HepG2 (cell line): ENCODE measurements around the gene WWP2. TPM values are rescaled to one million over a fixed set of nuclear protein-coding genes. Genes with fewer than 3 reads are reported as not detected.
"Not testable (repeated sequence)": the region's sequence is repeated elsewhere in the genome, so short reads cannot be mapped to it uniquely, and the experiment has no call there.

Experiments
- ATAC-seq: fragments of 200-7000 bp; cut with Tn5 transposase; 3 replicates; pipeline ENCODE4 v1.9.1; 2020; ENCODE audit warnings: mild to moderate bottlenecking, moderate library complexity
- BruUV-seq: library from RNA; stranded (reverse); fragments of 400-500 nt; replicated peaks from 2 replicates; lab custom pipeline; 2021; lab: Mats Ljungman, UMichigan
- CTCF ChIA-PET: fragments of 300-600 bp; formaldehyde crosslinking; extraction: SDS; loops from one replicate; lab custom pipeline; 2021; ENCODE audit warnings: low total read pairs, inconsistent platforms, low intra/inter-chr PET ratio; lab: Yijun Ruan, JAX
- POLR2A ChIA-PET: fragments of 350-600 bp; sonication (Branson Sonifier 250); formaldehyde crosslinking; loops from one replicate; lab custom pipeline; 2020; ENCODE audit warnings: antibody characterized with exemption, inconsistent platforms; lab: Yijun Ruan, JAX
- DNase-seq: peaks from one replicate; pipeline ENCODE4 v3.0.0-alpha.2; 2015; ENCODE audit warnings: low spot score
- FAIRE-seq: peaks from 3 replicates; lab custom pipeline; 2011; peaks lifted over from hg19 to GRCh38; lab: Jason Lieb, UNC
- H2AFZ ChIP-seq: one replicate; pipeline ENCODE4 v1.6.1; 2011; ENCODE audit warnings: low read length, inconsistent platforms
- H3K27ac ChIP-seq: fragments of 300-600 bp; 3 replicates; pipeline ENCODE4 v1.8.0; 2011; ENCODE audit warnings: mixed run types, mild to moderate bottlenecking, mixed read lengths, low read length, inconsistent platforms; ENCODE audit not compliant: insufficient read depth; ENCODE audit errors: extremely low read length
- H3K27me3 ChIP-seq, 2 experiments: fragments of 200-600 bp in 1 of 2; 2 replicates in 1 of 2; 3 replicates in 1 of 2; pipeline versions ENCODE4 v1.6.0 to v1.8.0; 2011; ENCODE audit warnings: low read length in 2 of 2, mild to moderate bottlenecking in 2 of 2, moderate library complexity in 2 of 2, inconsistent platforms in 1 of 2; ENCODE audit not compliant: insufficient read depth in 2 of 2, control insufficient read depth in 1 of 2
- H3K36me3 ChIP-seq, 2 experiments: fragments of 200-600 bp in 1 of 2; replicated peaks in 1 of 2; 2 replicates in 1 of 2; 3 replicates in 1 of 2; pipeline versions ENCODE4 v1.5.1 to v1.8.0; 2011; ENCODE audit warnings: low read length in 2 of 2, inconsistent platforms in 1 of 2; ENCODE audit not compliant: insufficient read depth in 2 of 2, control insufficient read depth in 1 of 2
- H3K4me1 ChIP-seq: 2 replicates; pipeline ENCODE4 v1.5.1; 2012; ENCODE audit warnings: low read length, inconsistent platforms; ENCODE audit not compliant: insufficient read depth
- H3K4me2 ChIP-seq: 2 replicates; pipeline ENCODE4 v1.6.0; 2011; ENCODE audit warnings: low read depth, low read length, inconsistent platforms
- H3K4me3 ChIP-seq, 3 experiments: fragments of 200-600 bp in 1 of 3; sonication (generic), shearing (Covaris generic) in 1 of 3; replicated peaks in 1 of 3; 2 replicates each; pipeline ENCODE4 v1.5.1; 2011 to 2016; ENCODE audit warnings: low read length in 3 of 3, inconsistent platforms in 2 of 3, low read depth in 2 of 3, mild to moderate bottlenecking in 2 of 3, control low read depth in 1 of 3, mixed read lengths in 1 of 3; ENCODE audit not compliant: insufficient read depth in 1 of 3
- H3K79me2 ChIP-seq: one replicate; pipeline ENCODE4 v1.6.1; 2011; ENCODE audit warnings: low read length, inconsistent platforms; ENCODE audit not compliant: insufficient read depth
- H3K9ac ChIP-seq: 2 replicates; pipeline ENCODE4 v1.6.0; 2011; ENCODE audit warnings: mild to moderate bottlenecking, low read depth, low read length, inconsistent platforms; ENCODE audit not compliant: insufficient read depth
- H3K9me3 ChIP-seq: 2 replicates; pipeline ENCODE4 v1.5.1; 2012; ENCODE audit warnings: mild to moderate bottlenecking, low read length
- H4K20me1 ChIP-seq: 2 replicates; pipeline ENCODE4 v1.6.0; 2011; ENCODE audit warnings: inconsistent platforms, mild to moderate bottlenecking, low read length, moderate library complexity; ENCODE audit not compliant: insufficient read depth
- ADNP ChIP-seq: sonication (generic); formaldehyde crosslinking; IDR thresholded peaks from 2 replicates; pipeline ENCODE4 v1.4.0; 2020; ENCODE audit warnings: missing genetic modification reagents
- BCL6 ChIP-seq: IDR thresholded peaks from 2 replicates; pipeline ENCODE4 v1.6.1; 2016; ENCODE audit warnings: missing genetic modification reagents, missing compliant biosample characterization
- DPF2 ChIP-seq: sonication (generic); formaldehyde crosslinking; IDR thresholded peaks from 2 replicates; pipeline ENCODE4 v1.4.0; 2020; ENCODE audit warnings: mild to moderate bottlenecking, low read depth, missing genetic modification reagents, borderline replicate concordance
- HOXA5 ChIP-seq: sonication (generic); formaldehyde crosslinking; IDR thresholded peaks from 2 replicates; pipeline ENCODE4 v1.4.0; 2020; ENCODE audit warnings: missing genetic modification reagents
- ISL2 ChIP-seq: sonication (generic); formaldehyde crosslinking; IDR thresholded peaks from 2 replicates; pipeline ENCODE4 v1.5.0; 2020; ENCODE audit warnings: missing genetic modification reagents
- KDM5B ChIP-seq: sonication (generic); formaldehyde crosslinking; IDR thresholded peaks from 2 replicates; pipeline ENCODE4 v1.4.0; 2020; ENCODE audit warnings: missing genetic modification reagents, mild to moderate bottlenecking, borderline replicate concordance
- NFIC ChIP-seq: IDR thresholded peaks from 2 replicates; pipeline ENCODE4 v1.6.1; 2012; ENCODE audit warnings: mild to moderate bottlenecking, low read length, inconsistent platforms
- PITX1 ChIP-seq: sonication (generic); formaldehyde crosslinking; IDR thresholded peaks from 2 replicates; pipeline ENCODE4 v1.5.1; 2020; ENCODE audit warnings: mild to moderate bottlenecking, missing genetic modification reagents
- POGZ ChIP-seq: sonication (generic); formaldehyde crosslinking; IDR thresholded peaks from 2 replicates; pipeline ENCODE4 v1.4.0; 2020; ENCODE audit warnings: mild to moderate bottlenecking, missing genetic modification reagents
- PPARG ChIP-seq: conservative IDR thresholded peaks from 2 replicates; pipeline ENCODE4 v1.6.1; 2016; ENCODE audit warnings: missing biosample characterization, missing genetic modification reagents
- TCF12 ChIP-seq, 2 experiments: fragments of 450-650 bp in 1 of 2; sonication (generic) in 1 of 2; formaldehyde crosslinking in 1 of 2; IDR thresholded peaks; 2 replicates each; pipeline versions ENCODE4 v1.6.1 to v1.8.0; 2017 to 2022; ENCODE audit warnings: antibody characterized with exemption in 1 of 2, mild to moderate bottlenecking in 1 of 2, missing genetic modification reagents in 1 of 2, moderate library complexity in 1 of 2
- TEAD3 ChIP-seq: optimal IDR thresholded peaks from 2 replicates; pipeline ENCODE3; 2016; ENCODE audit warnings: borderline replicate concordance
- ZBTB33 ChIP-seq: sonication (generic); formaldehyde crosslinking; IDR thresholded peaks from 2 replicates; pipeline ENCODE4 v1.4.0; 2020; ENCODE audit warnings: missing genetic modification reagents
- ZFP1 ChIP-seq: IDR thresholded peaks from 2 replicates; pipeline ENCODE4 v1.6.1; 2016
- ZMYM3 ChIP-seq: sonication (generic); formaldehyde crosslinking; IDR thresholded peaks from 2 replicates; pipeline ENCODE4 v1.5.1; 2020; ENCODE audit warnings: mild to moderate bottlenecking, missing genetic modification reagents
- ZNF121 ChIP-seq: sonication (generic); formaldehyde crosslinking; IDR thresholded peaks from 2 replicates; pipeline ENCODE4 v1.5.0; 2020; ENCODE audit warnings: mild to moderate bottlenecking, missing genetic modification reagents
- ZNF333 ChIP-seq: sonication (generic); formaldehyde crosslinking; IDR thresholded peaks from 2 replicates; pipeline ENCODE4 v1.4.0; 2020; ENCODE audit warnings: mild to moderate bottlenecking, missing genetic modification reagents, borderline replicate concordance
- ZNF350 ChIP-seq: sonication (generic); formaldehyde crosslinking; IDR thresholded peaks from 2 replicates; pipeline ENCODE4 v1.4.0; 2020; ENCODE audit warnings: mild to moderate bottlenecking, low read depth, missing genetic modification reagents, borderline replicate concordance
- ZNF788 ChIP-seq: sonication (generic); formaldehyde crosslinking; IDR thresholded peaks from 2 replicates; pipeline ENCODE4 v1.5.0; 2020; ENCODE audit warnings: mild to moderate bottlenecking, missing genetic modification reagents, borderline replicate concordance
- WGBS: methylation state at CpG from one replicate; pipeline ENCODE4 v1.1.6; 2017; ENCODE audit warnings: low lambda C conversion rate; 5-methylcytosine and 5-hydroxymethylcytosine counted together
- in situ Hi-C: cut with HindIII; loops from 2 replicates; pipeline ENCODE4 v1.10.0; 2017; ENCODE audit warnings: low pct_unique_long_range_greater_than_20kb; ENCODE audit not compliant: extremely low pct_ligation_motif_present
- intact Hi-C: fragments of 100-400 bp; cut with micrococcal nuclease; formaldehyde crosslinking; loops from one replicate; pipeline ENCODE4 v1.10.0; 2022; ENCODE audit not compliant: unreplicated experiment
- polyA plus RNA-seq, 8 experiments: library from polyadenylated mRNA; depleted of rRNA in 3 of 8; stranded (reverse) in 7 of 8; unstranded in 1 of 8; fragments of >200 nt; fragmentation: Illumina TruSeq in 4 of 8; extraction: Trizol in 4 of 8; gene quantifications; 2 replicates each; pipeline versions ENCODE4 v1.2.1 to v1.2.3, GENCODE V29; 2011 to 2016; ENCODE audit warnings: low read depth in 4 of 8, missing spikeins in 1 of 8, mixed read lengths in 1 of 8; ENCODE audit not compliant: insufficient read depth in 1 of 8
- total RNA-seq, 5 experiments: library from RNA; depleted of rRNA; stranded (reverse); fragments of >200 nt; fragmentation: Illumina TruSeq; extraction: Trizol; gene quantifications; 2 replicates each; pipeline ENCODE4 v1.2.3, GENCODE V29; 2016; ENCODE audit warnings: low read depth in 1 of 5
- TF ChIP-seq, protein P1 (sequence below): sonication (generic); formaldehyde crosslinking; IDR thresholded peaks from 2 replicates; pipeline ENCODE4 v1.4.0; 2020; ENCODE audit warnings: missing genetic modification reagents
- TF ChIP-seq, protein P2 (sequence below): sonication (generic); IDR thresholded peaks from 2 replicates; pipeline ENCODE4 v1.6.1; 2016; ENCODE audit warnings: low read depth, borderline replicate concordance

WWP2 gene
- total and polyA plus RNA-seq, 2 of the 13 experiments (the other 11 are each of a cell fraction or from before 2014, with no cell fraction given), result 11.4 to 28.2 TPM

DNA sequence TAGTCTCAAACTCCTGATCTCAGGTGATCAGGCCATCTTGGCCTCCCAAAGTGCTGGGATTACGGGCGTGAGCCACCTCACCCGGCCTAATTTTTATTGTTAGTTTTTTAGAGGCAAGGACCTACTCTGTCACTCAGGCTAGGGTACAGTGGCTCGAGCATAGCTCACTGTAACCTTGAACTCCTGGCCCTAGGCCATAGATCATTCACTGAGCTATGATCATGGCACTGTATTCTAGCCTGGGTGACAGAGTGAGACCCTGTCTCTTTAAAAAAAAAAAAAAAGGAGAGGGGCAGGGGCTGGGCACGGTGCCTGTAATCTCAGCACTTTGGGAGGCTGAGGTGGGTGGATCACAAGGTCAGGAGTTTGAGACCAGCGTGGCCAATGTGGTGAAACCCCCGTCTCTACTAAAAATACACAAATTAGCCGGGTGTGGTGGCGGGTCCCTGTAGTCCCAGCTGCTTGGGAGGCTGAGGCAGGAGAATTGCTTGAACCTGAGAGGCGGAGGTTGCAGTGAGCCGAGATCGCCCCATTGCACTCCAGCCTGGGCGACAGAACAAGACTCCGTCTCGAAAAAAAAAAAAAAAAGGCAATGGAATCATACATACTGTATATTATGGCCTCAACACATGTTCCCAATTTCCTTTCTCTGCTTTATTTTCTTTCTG, 53.2 kb downstream of the WWP2 start:
- POLR2A ChIA-PET, result interaction anchor here (1.0 to 4.7 kb wide), 4 partner anchors 8 to 91 kb away, joined by 4 to 25 read pairs (median 6); no protein-coding TSS in a partner anchor
- BruUV-seq; TF ChIP-seq TCF12 (IDR thresholded peaks at IDR 0.05): not testable (repeated sequence)
- WGBS, result 66% methylated on average over 14 of the region's 15 CpGs
- TF ChIP-seq PPARG (0 out of 2 replicates have a peak, but pooled peaks have one; percentile 40), POGZ (CRISPR knock-in tag) (peak; percentile 73), ISL2 (CRISPR knock-in tag) (peak; percentile 50), ZNF121 (CRISPR knock-in tag) (0 out of 2 replicates have a peak, but pooled peaks have one; percentile 5), ZBTB33 (peak; percentile 35; the same call in 1 of the 2 replicates), ZMYM3 (CRISPR knock-in tag) (peak; percentile 92), ADNP (CRISPR knock-in tag) (peak; percentile 83), TEAD3 (CRISPR knock-in tag) (peak; percentile 53), BCL6 (peak; percentile 44; the same call in 1 of the 2 replicates), ZNF350 (peak; percentile 73), ZNF788 (CRISPR knock-in tag) (peak; percentile 28; the same call in 1 of the 2 replicates), PITX1 (CRISPR knock-in tag) (peak; percentile 35; the same call in 1 of the 2 replicates), NFIC (peak; percentile 19; the same call in 1 of the 2 replicates), KDM5B (CRISPR knock-in tag) (0 out of 2 replicates have a peak, but pooled peaks have one; percentile 52), HOXA5 (CRISPR knock-in tag) (peak; percentile 64; the same call in 1 of the 2 replicates), ZFP1 (0 out of 2 replicates have a peak, but pooled peaks have one; percentile 31), ZNF333 (CRISPR knock-in tag) (0 out of 2 replicates have a peak, but pooled peaks have one; percentile 36), DPF2 (CRISPR knock-in tag) (peak; percentile 60; the same call in 1 of the 2 replicates), TCF12 (CRISPR knock-in tag; IDR thresholded peaks at IDR 0.05) (peak; percentile 62; the same call in 1 of the 2 replicates)
- TF ChIP-seq, protein P1, sequence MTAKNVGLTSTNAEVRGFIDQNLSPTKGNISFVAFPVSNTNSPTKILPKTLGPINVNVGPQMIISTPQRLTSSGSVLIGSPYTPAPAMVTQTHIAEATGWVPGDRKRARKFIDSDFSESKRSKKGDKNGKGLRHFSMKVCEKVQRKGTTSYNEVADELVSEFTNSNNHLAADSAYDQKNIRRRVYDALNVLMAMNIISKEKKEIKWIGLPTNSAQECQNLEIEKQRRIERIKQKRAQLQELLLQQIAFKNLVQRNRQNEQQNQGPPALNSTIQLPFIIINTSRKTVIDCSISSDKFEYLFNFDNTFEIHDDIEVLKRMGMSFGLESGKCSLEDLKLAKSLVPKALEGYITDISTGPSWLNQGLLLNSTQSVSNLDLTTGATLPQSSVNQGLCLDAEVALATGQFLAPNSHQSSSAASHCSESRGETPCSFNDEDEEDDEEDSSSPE (CRISPR knock-in tag), result 0 out of 2 replicates have a peak, but pooled peaks have one; percentile 36
- TF ChIP-seq, protein P2, sequence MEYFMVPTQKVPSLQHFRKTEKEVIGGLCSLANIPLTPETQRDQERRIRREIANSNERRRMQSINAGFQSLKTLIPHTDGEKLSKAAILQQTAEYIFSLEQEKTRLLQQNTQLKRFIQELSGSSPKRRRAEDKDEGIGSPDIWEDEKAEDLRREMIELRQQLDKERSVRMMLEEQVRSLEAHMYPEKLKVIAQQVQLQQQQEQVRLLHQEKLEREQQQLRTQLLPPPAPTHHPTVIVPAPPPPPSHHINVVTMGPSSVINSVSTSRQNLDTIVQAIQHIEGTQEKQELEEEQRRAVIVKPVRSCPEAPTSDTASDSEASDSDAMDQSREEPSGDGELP, result peak; percentile 16; the same call in 1 of the 2 replicates

More for the DNA sequence above, 53.2 kb downstream of the WWP2 start:
- H3K27me3 ChIP-seq, in situ Hi-C loops, H2AFZ ChIP-seq, H3K36me3 ChIP-seq, CTCF ChIA-PET, H3K79me2 ChIP-seq, H4K20me1 ChIP-seq, intact Hi-C loops, FAIRE-seq, H3K9me3 ChIP-seq: not testable (repeated sequence)
- H3K4me3 ChIP-seq, result peak overlapping the region in 1 of 3 experiments; percentile 5; a peak in 1 of 6 replicates
- H3K9ac ChIP-seq, result 0 out of 2 replicates have a peak overlapping the region, but pooled peaks have one; percentile 13
- H3K4me1 ChIP-seq, result peaks cover 65% of the 10 kb centered on the region
- DNase-seq (peak; percentile 63), ATAC-seq (peak; percentile 82)
- peak overlapping the region; percentile 67 for H3K27ac ChIP-seq
- H3K4me2 ChIP-seq, result peak overlapping the region; percentile 53
